Trophoblast cell (in vitro differentiated cells and primary cell): ENCODE measurements around the gene ADAMTS14.

Experiments used
- DNase-seq, 2 donors: peaks; one replicate each; pipeline ENCODE4 v3.0.0-alpha.2; 2016
- H2AFZ ChIP-seq: 2 replicates; pipeline ENCODE4 v1.6.1; 2013; ENCODE audit warnings: low read length, moderate library complexity, mild to moderate bottlenecking; ENCODE audit not compliant: insufficient read depth, poor library complexity
- H2AK5ac ChIP-seq: 2 replicates; pipeline ENCODE4 v1.6.1; 2013; ENCODE audit warnings: mild to moderate bottlenecking, low read length
- H2BK120ac ChIP-seq: 2 replicates; pipeline ENCODE4 v1.6.1; 2013; ENCODE audit warnings: low read length, mild to moderate bottlenecking, moderate library complexity; ENCODE audit not compliant: insufficient read depth, poor library complexity
- H2BK12ac ChIP-seq: 2 replicates; pipeline ENCODE4 v1.6.1; 2013; ENCODE audit warnings: mild to moderate bottlenecking, low read length, moderate library complexity
- H2BK5ac ChIP-seq: 2 replicates; pipeline ENCODE4 v1.6.1; 2013; ENCODE audit warnings: low read length, low read depth, moderate library complexity, mild to moderate bottlenecking; ENCODE audit not compliant: poor library complexity
- H3K14ac ChIP-seq: 2 replicates; pipeline ENCODE4 v1.6.1; 2013; ENCODE audit warnings: mild to moderate bottlenecking, low read length
- H3K18ac ChIP-seq: 2 replicates; pipeline ENCODE4 v1.6.1; 2013; ENCODE audit warnings: mild to moderate bottlenecking, low read length
- H3K23ac ChIP-seq: 2 replicates; pipeline ENCODE4 v1.6.1; 2013; ENCODE audit warnings: low read length
- H3K27ac ChIP-seq: 2 replicates; pipeline ENCODE4 v1.5.1; 2013; ENCODE audit warnings: low read depth, mild to moderate bottlenecking, inconsistent platforms, low read length, moderate library complexity
- H3K27me3 ChIP-seq: 2 replicates; pipeline ENCODE4 v1.6.1; 2013; ENCODE audit warnings: inconsistent platforms, mild to moderate bottlenecking, low read length, moderate library complexity; ENCODE audit not compliant: insufficient read depth
- H3K36me3 ChIP-seq, 2 experiments: 1 replicate in 1 of 2; 2 replicates in 1 of 2; pipeline ENCODE4 v1.6.1; 2013; ENCODE audit warnings: low read length in 2 of 2, mild to moderate bottlenecking in 2 of 2, moderate library complexity in 1 of 2; ENCODE audit not compliant: insufficient read depth in 2 of 2, control insufficient read depth in 1 of 2
- H3K4ac ChIP-seq: 2 replicates; pipeline ENCODE4 v1.6.1; 2013; ENCODE audit warnings: low read depth, mild to moderate bottlenecking, low read length, moderate library complexity
- H3K4me1 ChIP-seq, 2 experiments: 1 replicate in 1 of 2; 2 replicates in 1 of 2; pipeline ENCODE4 v1.6.1; 2013; ENCODE audit warnings: low read length in 2 of 2, mild to moderate bottlenecking in 2 of 2, moderate library complexity in 1 of 2; ENCODE audit not compliant: insufficient read depth in 2 of 2, control insufficient read depth in 1 of 2
- H3K4me2 ChIP-seq: 2 replicates; pipeline ENCODE4 v1.6.1; 2013; ENCODE audit warnings: inconsistent platforms, mild to moderate bottlenecking, low read length, moderate library complexity
- H3K4me3 ChIP-seq: 2 replicates; pipeline ENCODE4 v1.5.1; 2013; ENCODE audit warnings: mild to moderate bottlenecking, low read depth, low read length, inconsistent platforms
- H3K79me1 ChIP-seq: one replicate; pipeline ENCODE4 v1.6.1; 2013; ENCODE audit warnings: low read length
- H3K79me2 ChIP-seq: 2 replicates; pipeline ENCODE4 v1.6.1; 2013; ENCODE audit warnings: low read length, mild to moderate bottlenecking; ENCODE audit not compliant: control insufficient read depth, insufficient read depth, poor library complexity
- H3K9ac ChIP-seq: 2 replicates; pipeline ENCODE4 v1.6.1; 2013; ENCODE audit warnings: mild to moderate bottlenecking, low read length
- H3K9me3 ChIP-seq: 2 replicates; pipeline ENCODE4 v1.6.1; 2013; ENCODE audit warnings: low read depth, mild to moderate bottlenecking, control low read depth, inconsistent platforms, low read length; ENCODE audit not compliant: insufficient read depth
- H4K12ac ChIP-seq: 2 replicates; pipeline ENCODE4 v1.6.1; 2013; ENCODE audit warnings: low read depth, mild to moderate bottlenecking, low read length, moderate library complexity
- H4K8ac ChIP-seq: 2 replicates; pipeline ENCODE4 v1.6.1; 2013; ENCODE audit warnings: low read depth, mild to moderate bottlenecking, low read length, moderate library complexity
- H4K91ac ChIP-seq: one replicate; pipeline ENCODE4 v1.6.1; 2013; ENCODE audit warnings: low read depth, mild to moderate bottlenecking, low read length, moderate library complexity
- WGBS: extraction: QIAGEN DNeasy Blood & Tissue Kit; methylation state at CpG from one replicate; pipeline ENCODE4 v1.1.7; 2013; ENCODE audit warnings: missing lambda C conversion rate; ENCODE audit not compliant: insufficient read length, insufficient coverage; ENCODE audit errors: extremely low coverage; 5-methylcytosine and 5-hydroxymethylcytosine counted together

The ADAMTS14 gene

DNA sequence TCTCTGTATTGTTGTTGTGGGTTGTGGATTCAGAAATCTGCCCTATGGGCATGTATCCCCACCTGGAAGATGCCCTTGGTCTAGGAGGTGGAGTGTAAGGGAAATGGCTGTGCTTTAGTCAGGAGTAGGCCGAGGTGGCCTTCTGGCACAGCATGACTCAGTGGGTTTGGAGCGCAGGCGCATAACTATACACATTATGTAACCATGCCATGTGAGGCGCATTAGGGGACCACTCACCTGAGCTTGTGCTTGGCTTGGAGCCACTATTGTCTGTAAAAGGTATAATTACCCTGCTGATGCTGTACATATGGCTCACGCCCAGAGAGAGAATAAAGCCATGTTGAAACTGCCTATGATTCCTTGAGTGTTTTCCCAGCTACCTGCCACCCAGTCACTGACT, 20.6 kb upstream of the ADAMTS14 start:
- Histone ChIP-seq H3K9ac (no peak overlapping the region), H3K23ac (no peak overlapping the region)

DNA sequence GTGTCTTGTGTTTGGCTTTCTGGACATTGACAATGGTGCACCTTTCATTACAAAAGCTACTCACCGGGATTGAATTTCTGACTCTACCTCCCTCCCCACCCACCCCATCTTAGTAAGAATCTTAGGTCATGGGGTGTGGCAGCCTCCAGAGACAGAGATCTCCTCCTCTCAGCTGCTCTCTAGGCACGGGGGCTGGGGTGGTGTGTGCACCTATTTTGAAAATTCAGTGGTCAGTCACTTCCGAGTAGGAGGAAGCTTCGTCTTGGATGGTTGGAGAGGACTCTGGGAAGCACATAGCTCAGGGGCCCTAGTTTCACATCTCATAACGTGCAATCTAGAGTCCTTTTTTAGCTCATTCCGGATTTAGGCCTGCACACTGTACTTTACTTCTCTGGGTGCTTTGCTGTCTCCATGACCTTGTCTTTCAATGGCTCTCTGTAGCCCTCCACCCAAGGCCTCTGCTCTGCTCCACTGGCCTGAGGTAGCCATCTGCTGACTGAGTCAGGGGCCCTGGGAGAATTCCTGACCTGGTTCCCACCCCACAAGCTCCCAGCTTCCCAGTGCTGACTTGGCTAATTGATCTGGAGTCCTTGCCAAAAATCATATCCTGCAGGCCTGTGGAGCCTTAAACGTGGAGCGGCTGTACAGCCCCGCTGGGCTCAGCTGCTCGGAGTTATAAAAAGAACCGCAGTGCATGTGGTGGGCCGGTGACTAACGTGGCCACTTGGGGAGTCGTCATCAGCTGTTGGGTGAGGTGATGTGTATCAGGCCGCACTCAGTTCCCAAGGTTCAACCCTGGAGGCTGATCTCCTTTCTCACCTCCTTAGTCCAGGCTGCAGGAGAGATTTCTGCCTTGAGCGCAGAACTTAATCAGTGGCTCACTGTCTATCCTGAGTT, 19.3 kb upstream of the ADAMTS14 start:
- peaks cover 39% of the 10 kb centered on the region for H3K9me3 ChIP-seq
- H2AK5ac ChIP-seq, result no peak overlapping the region
- no peaks in the 10 kb centered on the region for H3K4me1 ChIP-seq
- peaks cover 0 to 2% of the 10 kb centered on the region in 2 experiments for H3K36me3 ChIP-seq
- no CpG with 5 or more reads among the region's 16 CpGs for WGBS
- no peak overlapping the region for H3K4ac ChIP-seq
- no peak overlapping the region for H4K91ac ChIP-seq
- H3K9ac ChIP-seq, result no peak overlapping the region
- H3K18ac ChIP-seq, result no peak overlapping the region
- no peak overlapping the region for H2BK120ac ChIP-seq
- no peak overlapping the region for H3K4me2 ChIP-seq
- H3K79me1 ChIP-seq, result no peaks in the 10 kb centered on the region
- no peak for DNase-seq
- no peak overlapping the region for H3K4me3 ChIP-seq
- H2BK12ac ChIP-seq, result no peak overlapping the region
- H3K23ac ChIP-seq, result no peak overlapping the region
- no peak overlapping the region for H4K12ac ChIP-seq
- H4K8ac ChIP-seq, result no peak overlapping the region
- no peak overlapping the region for H3K14ac ChIP-seq
- no peaks in the 10 kb centered on the region for H3K27me3 ChIP-seq
- no peak overlapping the region for H3K27ac ChIP-seq
- H2AFZ ChIP-seq, result no peak overlapping the region
- H3K79me2 ChIP-seq, result no peaks in the 10 kb centered on the region
- no peak overlapping the region for H2BK5ac ChIP-seq

More for the DNA sequence above, 20.6 kb upstream of the ADAMTS14 start:
- no peaks in the 10 kb centered on the region for H3K27me3 ChIP-seq
- WGBS, result no CpG with 5 or more reads among the region's 5 CpGs
- H4K8ac ChIP-seq, result no peak overlapping the region
- H3K4me1 ChIP-seq, result no peaks in the 10 kb centered on the region
- H3K4me3 ChIP-seq, result no peak overlapping the region
- no peak overlapping the region for H2AFZ ChIP-seq
- H3K79me1 ChIP-seq, result no peaks in the 10 kb centered on the region
- H3K79me2 ChIP-seq, result no peaks in the 10 kb centered on the region
- H3K14ac ChIP-seq, result no peak overlapping the region
- H4K91ac ChIP-seq, result no peak overlapping the region
- no peak overlapping the region for H3K18ac ChIP-seq
- no peak overlapping the region for H4K12ac ChIP-seq
- H2AK5ac ChIP-seq, result no peak overlapping the region
- no peak overlapping the region for H3K4ac ChIP-seq
- no peak overlapping the region for H3K27ac ChIP-seq
- no peak overlapping the region for H2BK120ac ChIP-seq
- H2BK5ac ChIP-seq, result no peak overlapping the region
- no peak overlapping the region for H2BK12ac ChIP-seq
- no peak overlapping the region for H3K4me2 ChIP-seq
- no peak for DNase-seq
- H3K9me3 ChIP-seq, result peaks cover 42% of the 10 kb centered on the region
- H3K36me3 ChIP-seq, result peaks cover 0 to 2% of the 10 kb centered on the region in 2 experiments

DNA sequence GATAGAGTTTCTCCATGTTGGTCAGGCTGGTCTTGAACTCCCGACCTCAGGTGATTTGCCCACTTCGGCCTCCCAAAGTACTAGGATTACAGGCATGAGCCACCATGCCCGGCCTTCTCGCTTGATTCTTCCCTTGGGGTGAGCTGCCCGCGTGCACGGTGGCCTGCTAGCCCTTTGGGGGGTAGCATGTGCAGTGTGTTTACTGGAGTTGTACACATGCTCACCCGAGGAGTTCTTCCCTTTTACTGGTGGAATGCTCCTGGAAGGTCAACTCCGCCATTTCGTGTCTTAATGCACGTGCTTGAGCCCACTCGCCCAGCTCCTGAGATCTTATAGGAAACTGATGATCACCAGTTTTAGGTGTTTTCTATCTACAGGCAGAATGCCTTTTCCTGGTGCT, 17.0 kb upstream of the ADAMTS14 start:
- Histone ChIP-seq H3K4me2 (no peak overlapping the region), H2AFZ (no peak overlapping the region), H3K4me3 (no peak overlapping the region), H2AK5ac (no peak overlapping the region), H2BK120ac (no peak overlapping the region), H2BK5ac (no peak overlapping the region), H3K18ac (no peak overlapping the region), H3K27ac (no peak overlapping the region), H3K27me3 (no peaks in the 10 kb centered on the region), H2BK12ac (no peak overlapping the region), H3K79me2 (no peaks in the 10 kb centered on the region), H3K4ac (no peak overlapping the region), H3K4me1 (no peaks in the 10 kb centered on the region), H3K9ac (no peak overlapping the region), H4K12ac (no peak overlapping the region), H4K91ac (no peak overlapping the region), H3K36me3 (peaks cover 0 to 2% of the 10 kb centered on the region in 2 experiments), H3K79me1 (no peaks in the 10 kb centered on the region), H3K14ac (no peak overlapping the region), H3K23ac (no peak overlapping the region), H4K8ac (no peak overlapping the region), H3K9me3 (peaks cover 18% of the 10 kb centered on the region)
- WGBS, result no CpG with 5 or more reads among the region's 12 CpGs
- DNase-seq, result no peak

DNA sequence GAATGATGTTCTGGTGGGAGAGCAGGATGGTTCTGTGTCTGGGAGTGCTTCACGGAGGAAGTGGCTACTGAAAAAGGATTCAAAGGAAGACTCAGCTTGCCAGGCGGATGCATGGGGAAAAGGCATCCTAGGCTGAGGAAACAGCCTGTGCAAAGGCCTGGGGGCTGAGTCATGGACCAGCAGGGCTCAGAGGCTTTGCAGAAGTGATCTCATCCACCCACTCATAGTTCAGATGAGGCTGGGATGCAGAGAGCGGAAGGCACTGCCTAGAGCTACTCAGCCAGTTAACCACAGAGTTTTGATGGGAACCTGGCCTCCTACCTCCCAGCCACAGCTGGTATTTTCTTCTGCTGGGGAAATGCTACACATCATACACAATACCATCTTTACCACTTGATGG, 15.8 kb upstream of the ADAMTS14 start:
- no peak overlapping the region for H3K14ac ChIP-seq
- no peak overlapping the region for H2BK120ac ChIP-seq
- H3K79me2 ChIP-seq, result no peaks in the 10 kb centered on the region
- no peak overlapping the region for H3K27ac ChIP-seq
- H3K36me3 ChIP-seq, result peaks cover 0 to 2% of the 10 kb centered on the region in 2 experiments
- no peak overlapping the region for H3K18ac ChIP-seq
- H3K4me3 ChIP-seq, result no peak overlapping the region
- H2AFZ ChIP-seq, result no peak overlapping the region
- H4K8ac ChIP-seq, result no peak overlapping the region
- H3K27me3 ChIP-seq, result no peaks in the 10 kb centered on the region
- no peak overlapping the region for H4K91ac ChIP-seq
- H2BK5ac ChIP-seq, result no peak overlapping the region
- peaks cover 12% of the 10 kb centered on the region for H3K9me3 ChIP-seq
- no peak overlapping the region for H2AK5ac ChIP-seq
- no peaks in the 10 kb centered on the region for H3K4me1 ChIP-seq
- H3K23ac ChIP-seq, result no peak overlapping the region
- H3K4ac ChIP-seq, result no peak overlapping the region
- peak; percentile 62 to 74 for DNase-seq
- no peak overlapping the region for H4K12ac ChIP-seq
- no CpG with 5 or more reads among the region's 3 CpGs for WGBS
- H3K4me2 ChIP-seq, result no peak overlapping the region
- H3K79me1 ChIP-seq, result no peaks in the 10 kb centered on the region
- H3K9ac ChIP-seq, result no peak overlapping the region
- no peak overlapping the region for H2BK12ac ChIP-seq
